ENCODE results near the gene SLC5A7.

DNA sequence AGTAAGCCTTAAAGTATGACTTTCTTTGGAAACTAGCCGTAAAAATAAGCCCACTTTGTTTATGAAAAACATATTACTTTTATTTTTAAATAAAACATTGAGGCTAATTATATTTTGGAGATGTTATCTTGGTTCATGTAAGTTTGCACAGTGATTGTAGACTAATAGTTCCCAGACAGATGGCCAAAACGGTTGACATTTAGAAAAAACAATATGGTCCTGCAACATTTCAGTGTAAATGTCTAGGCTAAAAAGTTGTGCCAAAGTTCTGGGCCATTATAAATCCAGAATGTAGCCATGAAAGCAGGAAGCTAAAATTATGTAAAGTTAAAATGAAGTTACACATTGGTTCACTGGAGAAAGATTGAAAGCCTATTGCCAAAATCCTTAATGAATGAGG, 43.6 kb downstream of the SLC5A7 start:
- TF ChIP-seq POLR2A (IDR thresholded peaks at IDR 0.05; ENCODE audit: low read depth, low read length): no peak
- TF ChIP-seq POLR2AphosphoS5 (IDR thresholded peaks at IDR 0.05; ENCODE audit: low read depth, low read length): no peak
- TF ChIP-seq TAF1 (IDR thresholded peaks at IDR 0.05; ENCODE audit: borderline replicate concordance, low read depth, low read length): no peak

Data from GM12892 (cell line).